Measurements from ENCODE around the gene GREB1.

GREB1 gene

DNA sequence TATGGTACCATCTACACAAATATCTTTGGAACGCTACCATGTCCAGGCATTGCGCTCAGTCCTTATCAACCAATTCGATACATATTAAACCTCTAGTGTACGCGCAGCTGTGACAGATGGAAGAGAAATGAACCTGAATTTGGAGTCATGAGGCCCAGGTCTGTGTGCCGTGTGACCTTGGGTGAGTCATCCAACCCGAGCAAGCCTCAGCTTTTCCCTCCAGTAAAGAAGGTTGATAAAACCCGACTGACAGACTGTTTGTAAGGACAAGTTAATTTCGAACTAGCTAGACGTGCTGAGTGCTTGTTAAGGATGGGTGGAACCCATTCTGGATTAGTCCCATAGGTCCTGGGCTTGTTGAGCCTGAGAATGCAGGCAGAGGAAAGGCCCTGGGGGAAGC is 28.2 kb downstream of the GREB1 start:
- DNase-seq (ENCODE audit: low read depth in 2 of 2): no peak

DNA sequence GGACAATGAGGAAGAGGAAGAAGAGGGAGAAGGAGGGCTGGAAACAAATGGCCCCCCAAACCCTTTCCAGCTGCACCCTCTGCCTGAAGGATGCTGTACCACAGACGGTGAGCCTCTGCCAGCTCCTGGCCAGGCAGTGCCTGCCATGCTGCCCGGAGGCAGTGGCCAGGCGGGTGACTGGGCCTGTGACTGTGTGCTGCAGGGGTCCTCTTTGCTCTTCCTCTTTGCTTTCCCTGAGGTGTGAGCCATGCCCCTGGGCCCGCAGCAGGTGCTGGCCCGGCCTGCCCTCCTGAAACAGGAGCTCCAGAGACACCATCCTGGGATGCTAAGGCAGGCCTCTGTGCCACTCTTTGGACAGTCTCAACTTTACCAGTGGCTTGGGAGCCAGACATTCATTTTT is 28.6 kb downstream of the GREB1 start:
- no peak for DNase-seq (ENCODE audit: low read depth in 2 of 2)

- DNase-seq (ENCODE audit: low read depth in 2 of 2): no peak
Observed at GRCh38 chr2:11563784-11564666, 30.2 kb downstream of the GREB1 start.

GRCh38 chr2:11564816-11565567 is 31.1 kb downstream of the GREB1 start:
- DNase-seq (ENCODE audit: low read depth in 2 of 2): no peak

- no peak for DNase-seq (ENCODE audit: low read depth in 2 of 2)
Observed at GRCh38 chr2:11566383-11566782, 32.5 kb downstream of the GREB1 start.

DNA sequence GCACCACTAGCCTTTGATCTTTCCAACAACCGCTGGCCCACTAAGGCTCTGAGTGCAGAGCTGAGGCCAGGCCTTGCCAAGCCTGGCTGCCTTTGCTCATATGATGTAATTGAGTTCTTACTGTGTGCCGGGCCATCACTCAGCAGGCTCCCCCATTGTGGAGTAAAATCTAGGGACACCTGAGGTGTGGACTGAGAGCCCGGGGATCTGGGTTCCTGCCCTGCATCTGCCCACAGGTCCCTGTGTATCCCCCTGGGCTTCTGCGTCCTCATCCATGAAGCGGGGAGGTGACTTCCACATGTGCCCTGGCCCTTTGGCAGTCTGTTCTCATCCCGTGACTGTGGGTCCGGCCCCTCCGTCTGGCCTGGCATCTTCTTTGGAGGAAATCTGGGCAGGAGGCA is 33.8 kb downstream of the GREB1 start:
- DNase-seq (ENCODE audit: low read depth in 2 of 2): no peak

- DNase-seq (ENCODE audit: low read depth in 2 of 2): no peak
Observed at GRCh38 chr2:11568436-11568835, 34.6 kb downstream of the GREB1 start.

DNA sequence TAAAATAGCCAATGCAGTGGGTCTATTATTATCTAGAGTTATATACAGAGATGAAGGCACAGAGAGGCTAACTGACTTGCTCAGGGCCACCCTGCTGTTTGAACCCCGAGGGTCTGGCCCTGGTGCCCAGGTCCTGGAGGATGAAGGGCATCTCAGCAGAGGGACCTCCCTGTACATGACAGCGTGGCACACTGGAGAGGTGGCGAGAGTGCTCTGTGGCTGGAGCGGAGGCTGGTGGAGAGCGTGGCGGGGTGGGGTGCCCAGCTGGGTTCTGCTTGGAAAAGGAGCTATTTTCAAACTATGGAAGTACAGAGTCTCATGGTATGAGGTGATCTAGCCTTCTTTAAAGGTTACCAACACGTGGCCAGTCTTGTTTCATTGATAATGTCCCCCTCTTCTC is 35.8 kb downstream of the GREB1 start:
- no peak for DNase-seq (ENCODE audit: low read depth in 2 of 2)

DNA sequence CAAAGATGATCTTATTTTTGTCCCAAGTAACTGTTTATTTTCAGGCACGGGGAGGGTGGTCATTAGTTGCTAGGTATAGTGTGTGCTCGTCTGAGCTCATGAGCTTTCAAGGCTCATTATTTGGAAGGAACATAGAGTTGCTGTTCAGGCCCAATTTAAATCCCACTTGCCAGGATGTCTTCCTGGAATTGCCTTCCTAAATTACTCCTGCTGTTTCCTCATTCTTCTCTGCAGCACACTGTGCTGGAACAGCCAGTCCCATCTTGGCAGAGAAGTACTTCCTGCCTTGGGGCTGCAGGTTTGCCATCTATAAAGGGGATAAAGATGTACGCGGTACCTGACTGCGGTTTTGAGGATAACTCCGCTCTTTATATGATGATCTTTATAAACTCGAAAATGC is 37.3 kb downstream of the GREB1 start:
- DNase-seq (ENCODE audit: low read depth in 2 of 2): no peak

GRCh38 chr2:11572996-11573395 is 39.2 kb downstream of the GREB1 start:
- DNase-seq (ENCODE audit: low read depth in 2 of 2): no peak

DNA sequence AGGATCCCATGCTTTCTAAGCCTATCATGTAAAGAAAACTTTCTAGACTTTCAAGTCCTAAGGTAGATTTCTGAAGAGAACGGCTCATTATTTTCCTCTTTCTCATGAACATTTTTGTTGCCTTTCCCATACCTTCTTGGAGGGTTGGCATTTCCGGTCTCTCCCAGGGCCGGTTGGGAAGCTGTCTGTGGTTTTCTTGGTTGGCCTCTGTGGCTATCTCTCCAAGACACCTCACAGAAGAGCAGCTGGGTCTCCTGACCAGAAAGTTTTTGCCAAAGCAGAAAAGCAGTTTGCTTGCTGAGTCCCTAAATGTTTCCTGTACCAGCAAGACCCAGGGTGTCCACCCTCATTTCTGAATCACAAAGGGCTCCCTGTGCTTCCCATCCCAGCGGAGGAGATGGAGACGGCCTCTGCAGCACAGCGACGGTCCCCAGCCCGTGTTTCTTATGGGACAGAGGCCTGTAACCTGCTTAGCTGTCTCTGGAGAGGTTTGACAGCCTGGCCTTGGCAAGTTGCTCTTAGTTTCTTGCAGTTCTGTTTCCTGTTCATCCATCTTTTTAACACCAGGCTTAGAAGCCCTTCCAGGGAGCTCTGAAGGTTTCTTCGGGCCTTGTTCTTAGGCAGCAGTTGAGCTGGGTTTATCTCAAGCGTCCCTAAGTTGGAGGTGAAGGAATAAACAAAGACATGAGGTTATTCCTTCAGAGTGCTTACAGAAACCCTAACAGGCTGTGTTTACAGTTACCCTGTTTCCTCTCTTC is 39.8 kb downstream of the GREB1 start:
- DNase-seq (ENCODE audit: low read depth in 2 of 2): no peak

DNA sequence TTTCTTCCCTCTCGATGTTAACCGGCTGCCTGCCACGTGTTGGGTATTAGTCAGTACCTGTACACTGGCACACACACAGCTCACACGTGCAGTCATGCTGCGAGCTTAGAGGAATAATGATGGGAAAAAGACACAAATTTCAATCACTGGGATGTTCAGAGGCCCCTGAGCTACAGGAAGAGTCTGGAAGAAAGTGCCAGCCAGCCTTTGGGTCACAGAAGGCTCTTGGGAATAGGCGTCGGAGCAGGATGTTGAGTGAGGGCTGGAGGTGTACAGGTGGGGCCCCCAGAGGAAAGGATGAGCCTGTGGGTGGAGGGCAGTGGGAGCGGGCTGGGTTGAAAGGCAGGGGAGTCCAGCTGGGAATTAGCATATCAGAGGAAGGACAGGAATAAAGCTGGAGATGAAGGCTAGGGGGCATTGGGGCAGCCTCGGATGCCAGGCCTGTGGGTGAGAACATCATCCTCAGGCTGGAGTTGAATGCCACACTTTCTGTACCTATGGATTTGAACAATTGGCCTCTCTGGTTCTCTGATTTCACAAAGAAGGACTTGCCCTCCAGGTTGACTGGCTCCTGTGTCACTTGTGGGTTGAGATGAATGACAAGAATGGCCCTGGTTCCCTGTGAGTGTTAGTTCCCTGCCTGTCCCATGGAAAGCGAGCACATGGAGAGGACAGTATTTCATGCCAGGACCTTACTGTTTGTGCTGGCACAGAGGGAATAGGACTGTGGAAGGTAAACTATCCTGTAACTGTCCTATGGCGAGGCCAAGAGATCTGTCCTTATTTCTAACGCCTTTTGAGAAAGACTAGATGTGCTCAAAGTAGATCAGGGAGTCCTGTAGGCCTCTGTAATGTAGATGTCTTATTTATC is 40.6 kb downstream of the GREB1 start:
- no peak for DNase-seq (ENCODE audit: low read depth in 2 of 2)

DNA sequence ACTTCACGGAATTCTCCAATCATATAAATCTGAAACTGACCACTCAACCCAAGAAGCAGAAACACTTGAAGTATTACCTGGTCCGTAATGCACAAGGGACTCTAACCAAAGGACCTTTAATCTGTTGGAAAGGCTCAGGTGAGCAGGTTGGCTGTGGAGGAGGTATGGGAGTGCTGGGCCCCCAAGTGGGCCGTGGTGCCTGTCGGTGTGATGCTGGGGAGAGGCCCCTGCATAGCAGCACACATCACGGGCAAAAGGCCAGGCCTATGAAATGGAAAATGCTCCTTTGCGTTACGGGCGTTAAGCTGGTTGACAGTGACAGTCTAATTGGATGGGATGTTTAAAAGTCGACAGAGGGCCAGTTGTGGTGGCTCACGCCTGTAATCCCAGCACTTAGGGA is 42.6 kb downstream of the GREB1 start:
- no peak for DNase-seq (ENCODE audit: low read depth in 2 of 2)

GRCh38 chr2:11577101-11577883 is 43.4 kb downstream of the GREB1 start:
- no peak for DNase-seq (ENCODE audit: low read depth in 2 of 2)

- no peak for DNase-seq (ENCODE audit: low read depth in 2 of 2)
Observed at GRCh38 chr2:11578081-11578948, 44.5 kb downstream of the GREB1 start.

DNA sequence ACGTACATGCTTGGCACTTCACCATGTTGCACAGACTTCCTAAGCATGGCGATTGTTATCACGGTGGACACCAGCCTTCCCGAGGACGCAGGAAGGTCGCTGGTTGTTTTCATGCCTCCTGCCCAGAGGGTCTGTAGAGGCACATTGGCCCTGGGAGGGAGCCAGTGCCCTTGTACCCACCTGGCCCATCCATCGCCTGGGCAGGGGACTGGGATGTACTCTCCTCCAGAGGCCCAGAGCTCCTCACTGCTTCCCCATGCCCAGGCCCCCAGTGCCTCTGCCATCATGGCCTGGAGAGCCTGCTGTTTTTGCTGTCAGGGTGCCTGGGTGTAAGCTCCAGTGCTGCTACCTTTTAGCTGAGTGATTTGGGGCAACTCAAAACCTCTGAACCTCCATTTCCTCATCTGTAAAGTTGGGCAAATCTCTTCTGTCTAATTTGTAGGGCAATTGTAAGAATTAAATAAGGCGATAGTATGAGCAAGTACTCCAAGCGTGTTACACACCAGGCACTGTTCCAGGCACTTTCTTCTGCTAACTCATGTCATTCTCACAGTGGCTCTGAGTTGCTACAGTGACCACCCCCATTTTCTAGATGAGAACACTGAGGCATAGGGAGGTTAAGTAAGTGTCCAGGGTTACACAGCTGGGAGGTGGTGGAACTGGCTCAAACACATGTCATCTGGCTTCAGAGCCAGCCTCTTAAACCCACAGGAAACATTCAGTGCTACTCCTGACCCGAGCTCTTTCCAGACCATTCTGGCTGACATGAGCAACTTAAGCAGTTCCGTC is 45.3 kb downstream of the GREB1 start:
- no peak for DNase-seq (ENCODE audit: low read depth in 2 of 2)

GRCh38 chr2:11579867-11580659 is 46.2 kb downstream of the GREB1 start:
- no peak for DNase-seq (ENCODE audit: low read depth in 2 of 2)

DNA sequence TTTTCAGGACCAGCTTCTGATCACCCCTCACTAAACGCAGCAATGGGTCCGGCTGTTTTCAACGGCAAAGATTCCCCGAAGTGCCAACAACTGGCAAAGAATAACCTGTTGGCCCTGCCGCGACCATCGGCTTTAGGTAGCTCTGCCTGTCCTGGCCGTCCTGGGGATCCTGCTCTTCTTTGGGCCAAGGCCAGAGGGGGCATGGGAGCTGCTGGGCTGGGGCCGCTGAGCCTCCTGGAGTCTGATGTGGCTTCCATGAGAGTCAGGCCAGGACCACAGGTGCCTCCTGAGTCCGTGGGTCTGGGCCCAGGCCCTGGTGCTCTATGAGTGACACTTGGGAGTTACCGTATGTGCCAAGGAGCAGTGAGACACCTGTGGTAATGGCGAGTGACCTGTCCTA is 46.9 kb downstream of the GREB1 start:
- no peak for DNase-seq (ENCODE audit: low read depth in 2 of 2)
